NT2/D1 (cell line): ENCODE results near the gene XIRP2.

Experiments used
- SUZ12 ChIP-seq: IDR thresholded peaks from 2 replicates; pipeline ENCODE4 v1.6.1; 2011; ENCODE audit not compliant: insufficient read length, insufficient read depth; ENCODE audit errors: extremely low read depth
- YY1 ChIP-seq: IDR thresholded peaks from 2 replicates; pipeline ENCODE4 v1.6.1; 2011; ENCODE audit not compliant: insufficient read length, insufficient read depth
- ZNF274 ChIP-seq: IDR thresholded peaks from 2 replicates; pipeline ENCODE4 v1.6.1; 2011; ENCODE audit warnings: mild to moderate bottlenecking, low read depth, low read length

DNA sequence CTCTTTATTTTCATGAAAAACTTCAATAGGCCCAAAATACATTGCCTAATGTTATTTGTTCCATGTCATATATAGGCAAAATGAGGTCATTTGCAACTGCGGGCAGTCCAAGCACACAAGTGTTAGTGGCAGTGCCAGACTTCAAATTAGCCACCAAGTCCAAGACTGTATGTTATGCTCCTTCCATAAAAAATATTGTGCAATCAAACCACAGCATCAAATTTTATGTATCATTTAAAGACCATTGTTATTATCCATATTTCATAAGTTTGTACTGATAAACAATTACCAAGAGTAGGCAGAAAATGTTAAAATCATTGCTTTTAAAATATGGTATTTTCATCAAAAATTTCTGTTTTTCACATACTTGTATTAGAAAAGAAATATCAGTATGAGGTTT is 54.1 kb downstream of the XIRP2 start:
- TF ChIP-seq YY1 = no peak
- TF ChIP-seq SUZ12 = no peak
- no peak for TF ChIP-seq ZNF274
